22Rv1 (cell line): ENCODE data around the gene KCNK10.

Experiments used
- CTCF ChIP-seq: fragments of 450-650 bp; IDR thresholded peaks from 2 replicates; pipeline ENCODE4 v1.5.1; 2017; ENCODE audit warnings: mild to moderate bottlenecking
- ZFX ChIP-seq: fragments of 450-650 bp; IDR thresholded peaks from 2 replicates; pipeline ENCODE4 v1.6.1; 2017; ENCODE audit warnings: antibody characterized with exemption, borderline replicate concordance

- no peak for TF ChIP-seq CTCF
- TF ChIP-seq ZFX = no peak
Observed at GRCh38 chr14:88154926-88155325, 168.1 kb downstream of the KCNK10 start.
